Stomach smooth muscle (tissue), 2 donors: Measurements from ENCODE around the gene PDLIM4.

Experiments used
- H3K27ac ChIP-seq: one replicate; pipeline ENCODE4 v1.7.0; 2013; ENCODE audit warnings: mild to moderate bottlenecking, low read length, inconsistent platforms
- H3K27me3 ChIP-seq, 2 donors: one replicate each; pipeline ENCODE4 v1.7.0; 2013; ENCODE audit warnings: low read length in 2 of 2; ENCODE audit not compliant: insufficient read depth in 2 of 2, control insufficient read depth in 1 of 2
- H3K36me3 ChIP-seq, 2 donors: one replicate each; pipeline ENCODE4 v1.7.0; 2013; ENCODE audit warnings: low read length in 2 of 2; ENCODE audit not compliant: control insufficient read depth in 2 of 2, insufficient read depth in 2 of 2
- H3K4me1 ChIP-seq: one replicate; pipeline ENCODE4 v1.7.0; 2013; ENCODE audit warnings: low read length; ENCODE audit not compliant: control insufficient read depth, insufficient read depth
- H3K4me3 ChIP-seq, 2 donors: one replicate each; pipeline ENCODE4 v1.7.0; 2013; ENCODE audit warnings: low read length in 2 of 2
- H3K9ac ChIP-seq, 2 donors: one replicate each; pipeline ENCODE4 v1.7.0; 2013; ENCODE audit warnings: low read length in 2 of 2, mild to moderate bottlenecking in 1 of 2
- H3K9me3 ChIP-seq, 2 donors: one replicate each; pipeline ENCODE4 v1.7.0; 2013; ENCODE audit warnings: low read length in 2 of 2; ENCODE audit not compliant: control insufficient read depth in 2 of 2
- donor health status: healthy.
- donor health status: Pancreatic carcinoma.

PDLIM4 gene

GRCh38 chr5:132237670-132238069, 19.8 kb upstream of the PDLIM4 start:
- H3K27me3 ChIP-seq = no peaks in the 10 kb centered on the region
- peaks cover 2% of the 10 kb centered on the region for H3K4me1 ChIP-seq
- no peaks in the 10 kb centered on the region for H3K36me3 ChIP-seq
- H3K4me3 ChIP-seq = no peak overlapping the region
- H3K9me3 ChIP-seq = no peaks in the 10 kb centered on the region
- no peak overlapping the region for H3K27ac ChIP-seq
- no peak overlapping the region for H3K9ac ChIP-seq

GRCh38 chr5:132238169-132238744, 19.2 kb upstream of the PDLIM4 start:
- peaks cover 2% of the 10 kb centered on the region for H3K4me1 ChIP-seq
- no peak overlapping the region for H3K9ac ChIP-seq
- no peak overlapping the region for H3K27ac ChIP-seq
- no peaks in the 10 kb centered on the region for H3K27me3 ChIP-seq
- H3K4me3 ChIP-seq = no peak overlapping the region
- no peaks in the 10 kb centered on the region for H3K9me3 ChIP-seq
- H3K36me3 ChIP-seq = no peaks in the 10 kb centered on the region

- H3K27me3 ChIP-seq = no peaks in the 10 kb centered on the region
- H3K27ac ChIP-seq = no peak overlapping the region
- no peaks in the 10 kb centered on the region for H3K36me3 ChIP-seq
- H3K4me1 ChIP-seq = peaks cover 2% of the 10 kb centered on the region
- no peaks in the 10 kb centered on the region for H3K9me3 ChIP-seq
- no peak overlapping the region for H3K4me3 ChIP-seq
- no peak overlapping the region for H3K9ac ChIP-seq
These were observed 18.5 kb upstream of the PDLIM4 start for GRCh38 chr5:132238901-132239500.

- Histone ChIP-seq H3K4me3 (no peak overlapping the region), H3K36me3 (no peaks in the 10 kb centered on the region), H3K9ac (no peak overlapping the region), H3K27ac (no peak overlapping the region), H3K9me3 (peaks cover 0 to 4% of the 10 kb centered on the region in 2 donors), H3K27me3 (no peaks in the 10 kb centered on the region), H3K4me1 (peaks cover 2% of the 10 kb centered on the region)
These were observed 17.7 kb upstream of the PDLIM4 start for GRCh38 chr5:132239776-132240175.

- no peak overlapping the region for H3K27ac ChIP-seq
- H3K4me1 ChIP-seq = no peaks in the 10 kb centered on the region
- peaks cover 0 to 4% of the 10 kb centered on the region in 2 donors for H3K9me3 ChIP-seq
- H3K9ac ChIP-seq = no peak overlapping the region
- no peaks in the 10 kb centered on the region for H3K36me3 ChIP-seq
- H3K27me3 ChIP-seq = no peaks in the 10 kb centered on the region
- H3K4me3 ChIP-seq = no peak overlapping the region
These were observed 14.0 kb upstream of the PDLIM4 start for GRCh38 chr5:132243366-132243977.

GRCh38 chr5:132245593-132245992, 11.9 kb upstream of the PDLIM4 start:
- Histone ChIP-seq H3K4me1 (no peaks in the 10 kb centered on the region), H3K9me3 (peaks cover 0 to 4% of the 10 kb centered on the region in 2 donors), H3K4me3 (no peak overlapping the region), H3K27ac (no peak overlapping the region), H3K27me3 (no peaks in the 10 kb centered on the region), H3K36me3 (no peaks in the 10 kb centered on the region), H3K9ac (no peak overlapping the region)

- H3K4me3 ChIP-seq = no peak overlapping the region
- no peaks in the 10 kb centered on the region for H3K36me3 ChIP-seq
- H3K27me3 ChIP-seq = no peaks in the 10 kb centered on the region
- no peaks in the 10 kb centered on the region for H3K4me1 ChIP-seq
- peaks cover 0 to 4% of the 10 kb centered on the region in 2 donors for H3K9me3 ChIP-seq
- no peak overlapping the region for H3K9ac ChIP-seq
- no peak overlapping the region for H3K27ac ChIP-seq
These were observed 10.7 kb upstream of the PDLIM4 start for GRCh38 chr5:132246806-132247205.

- no peaks in the 10 kb centered on the region for H3K36me3 ChIP-seq
- H3K4me3 ChIP-seq = no peak overlapping the region
- no peak overlapping the region for H3K9ac ChIP-seq
- no peaks in the 10 kb centered on the region for H3K27me3 ChIP-seq
- no peak overlapping the region for H3K27ac ChIP-seq
- H3K4me1 ChIP-seq = peaks cover 9% of the 10 kb centered on the region
- no peaks in the 10 kb centered on the region for H3K9me3 ChIP-seq
These were observed 6.9 kb upstream of the PDLIM4 start for GRCh38 chr5:132250547-132250946.

- Histone ChIP-seq H3K4me1 (peaks cover 9% of the 10 kb centered on the region), H3K9me3 (no peaks in the 10 kb centered on the region), H3K36me3 (no peaks in the 10 kb centered on the region), H3K4me3 (no peak overlapping the region), H3K9ac (no peak overlapping the region), H3K27me3 (no peaks in the 10 kb centered on the region), H3K27ac (no peak overlapping the region)
These were observed 6.2 kb upstream of the PDLIM4 start for GRCh38 chr5:132251220-132251725.

GRCh38 chr5:132253008-132253441, 4.5 kb upstream of the PDLIM4 start:
- Histone ChIP-seq H3K9me3 (no peaks in the 10 kb centered on the region), H3K36me3 (no peaks in the 10 kb centered on the region), H3K27ac (no peak overlapping the region), H3K9ac (no peak overlapping the region), H3K27me3 (no peaks in the 10 kb centered on the region), H3K4me3 (no peak overlapping the region), H3K4me1 (peaks cover 17% of the 10 kb centered on the region)
